HepG2 (cell line): ENCODE measurements around the gene TNP2. TPM values are rescaled to one million over a fixed set of nuclear protein-coding genes. Genes with fewer than 3 reads are reported as not detected.
A peak's percentile ranks its signal among the peaks of the same experiment; 100 is the strongest.

Experiments used
- ETS1 ChIP-seq: sonication (generic); formaldehyde crosslinking; IDR thresholded peaks from 2 replicates; pipeline ENCODE4 v1.4.0; 2020; ENCODE audit warnings: missing genetic modification reagents
- GLI4 ChIP-seq: sonication (generic); formaldehyde crosslinking; IDR thresholded peaks from 2 replicates; pipeline ENCODE4 v1.5.1; 2020; ENCODE audit warnings: missing genetic modification reagents, mild to moderate bottlenecking, moderate library complexity, borderline replicate concordance
- HES4 ChIP-seq: sonication (generic); formaldehyde crosslinking; IDR thresholded peaks from 2 replicates; pipeline ENCODE4 v1.9.0; 2021; ENCODE audit warnings: mild to moderate bottlenecking, missing genetic modification reagents, borderline replicate concordance
- MED1 ChIP-seq: sonication (generic); formaldehyde crosslinking; IDR thresholded peaks from 2 replicates; pipeline ENCODE4 v1.4.0; 2020; ENCODE audit warnings: missing genetic modification reagents
- NCOA5 ChIP-seq: sonication (generic); formaldehyde crosslinking; IDR thresholded peaks from 2 replicates; pipeline ENCODE4 v1.4.0; 2020; ENCODE audit warnings: missing genetic modification reagents
- NFYB ChIP-seq: sonication (generic); formaldehyde crosslinking; IDR thresholded peaks from 2 replicates; pipeline ENCODE4 v1.4.0; 2020; ENCODE audit warnings: missing genetic modification reagents
- NONO ChIP-seq, 2 experiments: fragments of 450-650 bp in 1 of 2; sonication (generic) in 1 of 2; formaldehyde crosslinking in 1 of 2; IDR thresholded peaks in 1 of 2; conservative IDR thresholded peaks in 1 of 2; 2 replicates each; pipeline versions ENCODE4 v1.6.1 to v1.8.0; 2017 to 2022; ENCODE audit warnings: mild to moderate bottlenecking in 1 of 2, missing genetic modification reagents in 1 of 2, moderate library complexity in 1 of 2
- NR2F6 ChIP-seq, 2 experiments: IDR thresholded peaks; 2 replicates each; pipeline ENCODE4 v1.6.1; 2016; ENCODE audit warnings: antibody characterized with exemption in 1 of 2, mild to moderate bottlenecking in 1 of 2
- THAP9 ChIP-seq: sonication (generic); formaldehyde crosslinking; IDR thresholded peaks from 2 replicates; pipeline ENCODE4; 2020; ENCODE audit warnings: missing genetic modification reagents, mild to moderate bottlenecking, borderline replicate concordance
- ZBTB25 ChIP-seq: IDR thresholded peaks from 2 replicates; pipeline ENCODE4 v1.6.1; 2018; ENCODE audit warnings: missing genetic modification reagents
- ZBTB8A ChIP-seq: sonication (generic); formaldehyde crosslinking; IDR thresholded peaks from 2 replicates; pipeline ENCODE4 v1.4.0; 2020; ENCODE audit warnings: mild to moderate bottlenecking, low read depth, missing genetic modification reagents, borderline replicate concordance
- ZFP1 ChIP-seq: IDR thresholded peaks from 2 replicates; pipeline ENCODE4 v1.6.1; 2016
- ZNF430 ChIP-seq: sonication (generic); formaldehyde crosslinking; IDR thresholded peaks from 2 replicates; pipeline ENCODE4 v1.9.0; 2021; ENCODE audit warnings: mild to moderate bottlenecking, missing genetic modification reagents
- ZNF746 ChIP-seq: sonication (generic); formaldehyde crosslinking; IDR thresholded peaks from 2 replicates; pipeline ENCODE4 v1.8.0; 2022; ENCODE audit warnings: mild to moderate bottlenecking, missing genetic modification reagents
- polyA plus RNA-seq, 8 experiments: library from polyadenylated mRNA; depleted of rRNA in 3 of 8; stranded (reverse) in 7 of 8; unstranded in 1 of 8; fragments of >200 nt; fragmentation: Illumina TruSeq in 4 of 8; extraction: Trizol in 4 of 8; gene quantifications; 2 replicates each; pipeline versions ENCODE4 v1.2.1 to v1.2.3, GENCODE V29; 2011 to 2016; ENCODE audit warnings: low read depth in 4 of 8, missing spikeins in 1 of 8, mixed read lengths in 1 of 8; ENCODE audit not compliant: insufficient read depth in 1 of 8
- total RNA-seq, 5 experiments: library from RNA; depleted of rRNA; stranded (reverse); fragments of >200 nt; fragmentation: Illumina TruSeq; extraction: Trizol; gene quantifications; 2 replicates each; pipeline ENCODE4 v1.2.3, GENCODE V29; 2016; ENCODE audit warnings: low read depth in 1 of 5
- TF ChIP-seq, protein P1 (sequence below): sonication (generic); formaldehyde crosslinking; IDR thresholded peaks from 2 replicates; pipeline ENCODE4 v1.5.0; 2020; ENCODE audit warnings: missing genetic modification reagents, mild to moderate bottlenecking, borderline replicate concordance
- TF ChIP-seq, protein P2 (sequence below): sonication (generic); formaldehyde crosslinking; IDR thresholded peaks from 2 replicates; pipeline ENCODE4 v1.4.0; 2020; ENCODE audit warnings: mild to moderate bottlenecking, missing genetic modification reagents
- TF ChIP-seq, protein P3 (sequence below): sonication (generic); formaldehyde crosslinking; IDR thresholded peaks from 2 replicates; pipeline ENCODE4 v1.4.0; 2020; ENCODE audit warnings: mild to moderate bottlenecking, missing genetic modification reagents

Gene TNP2
- total and polyA plus RNA-seq, 2 of the 13 experiments (the other 11 are each of a cell fraction or from before 2014, with no cell fraction given), result not detected

DNA sequence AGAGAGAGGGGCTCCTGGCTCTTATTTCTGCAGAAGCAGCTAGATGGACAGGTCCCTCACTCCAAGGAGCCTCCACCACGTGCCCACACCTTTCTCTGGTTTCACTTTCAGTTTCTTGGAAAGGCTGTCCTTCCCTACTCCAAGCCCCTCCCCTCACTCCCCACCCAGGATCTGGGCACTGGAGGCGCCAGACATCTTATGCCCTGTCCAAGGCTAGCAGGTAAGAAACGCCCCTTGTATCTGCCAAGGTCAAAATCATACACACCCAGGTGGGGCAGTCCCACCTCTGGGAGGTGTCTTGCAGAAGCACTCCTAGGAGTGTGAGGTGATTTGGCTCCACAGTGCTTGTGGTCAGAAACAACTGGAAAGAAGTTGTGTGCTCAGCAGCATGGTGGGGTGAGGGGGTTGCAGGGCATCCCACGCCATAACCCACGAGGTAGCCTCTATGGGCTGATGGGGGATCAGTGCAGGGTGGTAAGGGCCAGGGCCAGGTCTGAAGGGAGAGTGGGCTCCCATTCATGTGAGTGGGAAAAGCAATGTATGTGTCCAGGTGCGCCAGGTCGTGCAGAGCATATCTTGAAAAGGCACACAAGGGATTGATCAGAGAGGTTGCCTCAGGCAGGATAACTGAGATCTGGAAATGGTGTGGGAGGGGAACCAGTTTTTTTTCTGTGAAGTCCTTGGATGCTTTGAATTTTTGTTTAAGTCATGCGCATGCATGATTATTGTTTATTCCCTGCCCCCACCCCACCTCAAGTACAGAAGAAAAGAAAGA is 43.8 kb upstream of the TNP2 start (continued):
- TF ChIP-seq, protein P1, sequence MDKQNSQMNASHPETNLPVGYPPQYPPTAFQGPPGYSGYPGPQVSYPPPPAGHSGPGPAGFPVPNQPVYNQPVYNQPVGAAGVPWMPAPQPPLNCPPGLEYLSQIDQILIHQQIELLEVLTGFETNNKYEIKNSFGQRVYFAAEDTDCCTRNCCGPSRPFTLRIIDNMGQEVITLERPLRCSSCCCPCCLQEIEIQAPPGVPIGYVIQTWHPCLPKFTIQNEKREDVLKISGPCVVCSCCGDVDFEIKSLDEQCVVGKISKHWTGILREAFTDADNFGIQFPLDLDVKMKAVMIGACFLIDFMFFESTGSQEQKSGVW (CRISPR knock-in tag), result no peak
- TF ChIP-seq ZFP1 (CRISPR knock-in tag) (0 out of 2 replicates have a peak, but pooled peaks have one; percentile 67), NONO (IDR thresholded peaks at IDR 0.05) (no peak), NONO (CRISPR knock-in tag; conservative IDR thresholded peaks at IDR 0.05) (peak; percentile 42; the same call in 1 of the 2 replicates), THAP9 (CRISPR knock-in tag) (0 out of 2 replicates have a peak, but pooled peaks have one; percentile 40), ZNF430 (CRISPR knock-in tag) (0 out of 2 replicates have a peak, but pooled peaks have one; percentile 18), ETS1 (no peak), GLI4 (CRISPR knock-in tag) (peak; percentile 78; the same call in 1 of the 2 replicates), ZBTB8A (CRISPR knock-in tag) (no peak), ZBTB25 (CRISPR knock-in tag) (peak; percentile 56; the same call in 1 of the 2 replicates), NR2F6 (IDR thresholded peaks at IDR 0.05) (no peak), NR2F6 (CRISPR knock-in tag; IDR thresholded peaks at IDR 0.05) (no peak), HES4 (peak; percentile 58; the same call in 1 of the 2 replicates), NCOA5 (CRISPR knock-in tag) (no peak), NFYB (CRISPR knock-in tag) (0 out of 2 replicates have a peak, but pooled peaks have one; percentile 7), MED1 (CRISPR knock-in tag) (0 out of 2 replicates have a peak, but pooled peaks have one; percentile 42), ZNF746 (0 out of 2 replicates have a peak, but pooled peaks have one; percentile 39)
- TF ChIP-seq, protein P2, sequence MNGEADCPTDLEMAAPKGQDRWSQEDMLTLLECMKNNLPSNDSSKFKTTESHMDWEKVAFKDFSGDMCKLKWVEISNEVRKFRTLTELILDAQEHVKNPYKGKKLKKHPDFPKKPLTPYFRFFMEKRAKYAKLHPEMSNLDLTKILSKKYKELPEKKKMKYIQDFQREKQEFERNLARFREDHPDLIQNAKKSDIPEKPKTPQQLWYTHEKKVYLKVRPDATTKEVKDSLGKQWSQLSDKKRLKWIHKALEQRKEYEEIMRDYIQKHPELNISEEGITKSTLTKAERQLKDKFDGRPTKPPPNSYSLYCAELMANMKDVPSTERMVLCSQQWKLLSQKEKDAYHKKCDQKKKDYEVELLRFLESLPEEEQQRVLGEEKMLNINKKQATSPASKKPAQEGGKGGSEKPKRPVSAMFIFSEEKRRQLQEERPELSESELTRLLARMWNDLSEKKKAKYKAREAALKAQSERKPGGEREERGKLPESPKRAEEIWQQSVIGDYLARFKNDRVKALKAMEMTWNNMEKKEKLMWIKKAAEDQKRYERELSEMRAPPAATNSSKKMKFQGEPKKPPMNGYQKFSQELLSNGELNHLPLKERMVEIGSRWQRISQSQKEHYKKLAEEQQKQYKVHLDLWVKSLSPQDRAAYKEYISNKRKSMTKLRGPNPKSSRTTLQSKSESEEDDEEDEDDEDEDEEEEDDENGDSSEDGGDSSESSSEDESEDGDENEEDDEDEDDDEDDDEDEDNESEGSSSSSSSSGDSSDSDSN (CRISPR knock-in tag), result 0 out of 2 replicates have a peak, but pooled peaks have one; percentile 42
- TF ChIP-seq, protein P3, sequence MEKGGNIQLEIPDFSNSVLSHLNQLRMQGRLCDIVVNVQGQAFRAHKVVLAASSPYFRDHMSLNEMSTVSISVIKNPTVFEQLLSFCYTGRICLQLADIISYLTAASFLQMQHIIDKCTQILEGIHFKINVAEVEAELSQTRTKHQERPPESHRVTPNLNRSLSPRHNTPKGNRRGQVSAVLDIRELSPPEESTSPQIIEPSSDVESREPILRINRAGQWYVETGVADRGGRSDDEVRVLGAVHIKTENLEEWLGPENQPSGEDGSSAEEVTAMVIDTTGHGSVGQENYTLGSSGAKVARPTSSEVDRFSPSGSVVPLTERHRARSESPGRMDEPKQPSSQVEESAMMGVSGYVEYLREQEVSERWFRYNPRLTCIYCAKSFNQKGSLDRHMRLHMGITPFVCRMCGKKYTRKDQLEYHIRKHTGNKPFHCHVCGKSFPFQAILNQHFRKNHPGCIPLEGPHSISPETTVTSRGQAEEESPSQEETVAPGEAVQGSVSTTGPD (CRISPR knock-in tag), result no peak
